Activated CD4-positive, alpha-beta T cell treated with anti-CD3 and anti-CD28 coated beads for 36 hours (primary cell): ENCODE data around the gene CACNA2D3. TPM values are rescaled to one million over a fixed set of nuclear protein-coding genes. Genes with fewer than 3 reads are reported as not detected.
A peak's percentile ranks its signal among the peaks of the same experiment; 100 is the strongest.

Experiments
- ATAC-seq: fragments of 200-7000 bp; cut with Tn5 transposase; one replicate; pipeline ENCODE4 v1.10.0; 2021; ENCODE audit warnings: mild to moderate bottlenecking, moderate library complexity
- CTCF ChIA-PET: fragments of 350-600 bp; sonication (Branson Sonifier 250); formaldehyde crosslinking; loops from one replicate; lab custom pipeline; 2021; ENCODE audit warnings: antibody characterized with exemption; lab: Charles Lee
- POLR2A ChIA-PET: fragments of 350-600 bp; sonication (Branson Sonifier 250); formaldehyde crosslinking; loops from one replicate; lab custom pipeline; 2021; ENCODE audit warnings: antibody characterized with exemption, inconsistent platforms; lab: Charles Lee
- DNase-seq: peaks from one replicate; pipeline ENCODE4 v3.0.0-alpha.2; 2020
- H3K27ac Mint-ChIP-seq: one replicate; pipeline ENCODE4 v1.8.0; 2021; ENCODE audit warnings: mixed read lengths
- H3K27me3 Mint-ChIP-seq: one replicate; pipeline ENCODE4 v1.8.0; 2021; ENCODE audit warnings: mixed read lengths
- H3K36me3 Mint-ChIP-seq: one replicate; pipeline ENCODE4 v1.8.0; 2021; ENCODE audit warnings: low read depth, mixed read lengths
- H3K4me1 Mint-ChIP-seq: one replicate; pipeline ENCODE4 v1.8.0; 2021; ENCODE audit warnings: mixed read lengths
- H3K4me3 Mint-ChIP-seq: one replicate; pipeline ENCODE4 v1.8.0; 2021; ENCODE audit warnings: mild to moderate bottlenecking, moderate library complexity, mixed read lengths
- H3K9me3 Mint-ChIP-seq: one replicate; pipeline ENCODE4 v1.8.0; 2021; ENCODE audit warnings: low read depth, mixed read lengths
- intact Hi-C, 2 experiments: fragments of 100-400 bp; cut with DNase I in 1 of 2; cut with micrococcal nuclease in 1 of 2; formaldehyde crosslinking; loops; one replicate each; pipeline versions ENCODE4 v1.14.2 to v1.15.1; 2022 to 2024; cut with DNase I, micrococcal nuclease
- total RNA-seq, 2 experiments: library from RNA; stranded (reverse); gene quantifications; one replicate each; pipeline ENCODE4 v1.2.3, GENCODE V29; 2021

CACNA2D3 gene
- total RNA-seq, 2 experiments from 2014 or later, result not detected

DNA sequence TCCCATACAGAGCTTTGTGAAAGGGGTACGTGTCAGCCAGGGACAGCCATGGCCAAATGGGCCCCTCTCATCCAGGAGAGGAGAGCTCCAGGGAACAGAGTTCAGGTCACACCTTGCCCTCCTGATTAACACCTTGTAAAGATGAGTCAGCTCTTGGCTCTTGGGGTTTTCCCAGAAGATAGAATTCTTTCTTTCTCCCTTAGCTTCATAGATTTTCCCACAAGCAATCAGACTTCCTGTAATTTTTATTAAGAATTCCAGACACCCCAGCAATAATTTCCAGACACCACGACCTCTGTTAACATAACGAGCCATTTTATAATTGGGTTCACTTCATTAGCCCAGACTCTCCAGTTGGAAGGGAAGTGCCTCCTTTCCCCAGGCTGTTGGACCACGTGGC, 719.1 kb downstream of the CACNA2D3 start:
- POLR2A ChIA-PET, result no interaction called here
- CTCF ChIA-PET, result no interaction called here
- Mint-ChIP-seq H3K27ac (no peak overlapping the region), H3K4me1 (no peaks in the 10 kb centered on the region), H3K27me3 (peaks cover 6% of the 10 kb centered on the region), H3K9me3 (no peaks in the 10 kb centered on the region), H3K4me3 (no peak overlapping the region), H3K36me3 (no peaks in the 10 kb centered on the region)
- ATAC-seq, result no peak
- intact Hi-C loops, result no loop called here
- DNase-seq, result no peak

DNA sequence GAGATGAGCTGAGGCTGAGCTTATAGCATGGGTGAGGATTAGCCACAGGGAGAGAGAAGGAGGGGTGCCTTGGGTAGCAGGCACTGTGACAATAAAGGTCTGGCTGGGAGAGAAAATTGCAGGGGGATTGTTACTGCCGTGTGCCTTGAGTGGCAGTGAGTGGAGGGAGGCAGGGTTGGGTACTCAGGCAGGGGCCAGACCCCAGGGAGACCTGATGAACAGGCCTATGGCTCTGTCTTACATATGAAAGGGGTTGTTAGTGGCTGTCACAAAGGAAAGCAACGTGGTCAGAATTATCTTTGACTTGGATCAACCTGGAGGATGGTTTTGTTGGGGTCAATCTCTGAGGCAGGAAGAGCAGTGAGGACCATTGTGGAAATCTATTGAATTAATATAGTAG, 721.0 kb downstream of the CACNA2D3 start:
- Mint-ChIP-seq H3K9me3 (no peaks in the 10 kb centered on the region), H3K27ac (no peak overlapping the region), H3K4me1 (no peaks in the 10 kb centered on the region), H3K4me3 (no peak overlapping the region), H3K36me3 (no peaks in the 10 kb centered on the region), H3K27me3 (peaks cover 6% of the 10 kb centered on the region)
- no peak for ATAC-seq
- DNase-seq, result no peak
- intact Hi-C loops, result no loop called here
- POLR2A ChIA-PET, result no interaction called here
- CTCF ChIA-PET, result no interaction called here

DNA sequence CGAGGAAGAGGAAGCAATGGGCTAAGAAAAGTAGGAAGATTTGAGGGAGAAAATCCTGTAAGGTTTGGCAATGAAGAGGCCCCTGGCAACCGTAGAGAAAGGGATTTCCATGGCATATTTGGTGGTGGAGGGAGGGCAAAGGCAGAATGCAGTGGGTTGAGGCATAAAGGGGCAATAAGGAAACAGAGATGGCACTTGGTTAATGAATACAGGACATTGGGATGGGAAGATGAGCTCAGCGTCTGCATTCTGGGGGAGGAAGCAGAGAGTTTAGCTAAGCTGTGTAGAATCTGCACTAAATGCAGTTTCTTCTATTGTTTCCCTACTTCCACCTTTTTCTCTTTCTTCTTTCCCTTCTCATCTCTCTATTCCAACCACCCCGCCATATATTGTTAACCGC, 721.9 kb downstream of the CACNA2D3 start:
- Mint-ChIP-seq H3K27ac (no peak overlapping the region), H3K36me3 (no peaks in the 10 kb centered on the region), H3K9me3 (no peaks in the 10 kb centered on the region), H3K4me1 (no peaks in the 10 kb centered on the region), H3K27me3 (peaks cover 6% of the 10 kb centered on the region), H3K4me3 (no peak overlapping the region)
- ChIA-PET POLR2A (no interaction called here), CTCF (no interaction called here)
- no peak for ATAC-seq
- intact Hi-C loops, result no loop called here
- DNase-seq, result no peak

DNA sequence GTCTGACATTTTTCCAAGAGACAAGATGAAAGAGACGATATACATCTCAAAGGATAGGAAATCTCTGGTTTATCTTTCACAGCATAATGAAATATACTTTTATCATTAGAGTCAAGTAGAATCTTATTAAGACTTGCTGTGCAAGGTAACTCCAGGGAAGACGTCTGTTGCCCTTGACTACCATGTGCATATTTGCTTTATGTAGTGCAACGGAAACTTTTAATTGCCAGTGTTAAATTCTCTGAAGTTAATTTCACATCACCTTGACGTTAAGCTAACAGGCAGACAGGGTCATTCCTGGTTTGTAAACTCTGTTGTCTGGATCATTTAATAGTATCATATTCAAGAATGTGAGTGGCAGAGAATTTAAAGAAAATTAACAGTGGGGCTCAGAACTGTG, 722.7 kb downstream of the CACNA2D3 start:
- H3K4me1 Mint-ChIP-seq, result no peaks in the 10 kb centered on the region
- CTCF ChIA-PET, result no interaction called here
- no peak overlapping the region for H3K4me3 Mint-ChIP-seq
- POLR2A ChIA-PET, result no interaction called here
- no peak overlapping the region for H3K27ac Mint-ChIP-seq
- no peak for DNase-seq
- H3K36me3 Mint-ChIP-seq, result no peaks in the 10 kb centered on the region
- H3K9me3 Mint-ChIP-seq, result no peaks in the 10 kb centered on the region
- ATAC-seq, result no peak
- intact Hi-C loops, result no loop called here
- peaks cover 6% of the 10 kb centered on the region for H3K27me3 Mint-ChIP-seq

DNA sequence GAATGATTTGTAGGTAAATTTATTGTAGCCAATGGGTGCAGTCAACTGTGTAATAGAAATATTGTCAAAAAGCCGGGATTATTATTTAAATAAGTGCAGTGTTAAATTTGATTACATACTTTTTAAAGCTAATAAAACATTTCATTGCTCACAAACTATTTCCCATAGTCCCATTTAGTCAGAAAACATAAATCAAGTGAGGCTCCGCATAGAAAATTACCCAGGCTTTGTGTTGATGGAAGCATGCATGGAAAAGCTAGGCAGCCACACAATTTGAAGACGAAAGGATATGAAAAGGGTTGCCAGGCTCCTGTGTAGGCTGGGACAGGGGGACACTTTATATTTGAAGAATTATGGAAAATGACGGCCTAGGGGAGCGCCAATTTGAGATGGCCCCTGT, 723.2 kb downstream of the CACNA2D3 start:
- ChIA-PET POLR2A (no interaction called here), CTCF (no interaction called here)
- H3K4me1 Mint-ChIP-seq, result no peaks in the 10 kb centered on the region
- no peak overlapping the region for H3K4me3 Mint-ChIP-seq
- no peaks in the 10 kb centered on the region for H3K9me3 Mint-ChIP-seq
- H3K27ac Mint-ChIP-seq, result no peak overlapping the region
- intact Hi-C loops, result no loop called here
- no peaks in the 10 kb centered on the region for H3K36me3 Mint-ChIP-seq
- H3K27me3 Mint-ChIP-seq, result peaks cover 6% of the 10 kb centered on the region
- ATAC-seq (no peak), DNase-seq (no peak)

DNA sequence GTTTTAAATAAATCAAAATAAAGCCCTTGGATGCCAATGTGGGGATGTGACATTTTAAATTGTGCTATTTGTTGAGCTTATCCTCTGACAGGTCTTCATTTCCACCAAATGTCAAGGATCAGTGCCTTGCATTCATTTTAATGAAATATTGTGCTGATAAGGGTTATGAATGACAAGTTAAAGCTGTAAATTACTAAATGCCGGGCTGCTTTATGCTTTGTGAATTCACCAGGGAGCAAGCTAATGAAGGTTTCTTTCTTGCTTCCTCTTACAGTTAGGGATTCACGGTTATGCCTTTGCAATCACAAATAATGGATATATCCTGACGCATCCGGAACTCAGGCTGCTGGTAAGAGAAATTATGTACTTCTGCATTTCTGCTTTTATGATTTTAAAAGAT, 723.8 kb downstream of the CACNA2D3 start:
- H3K4me1 Mint-ChIP-seq, result no peaks in the 10 kb centered on the region
- ChIA-PET POLR2A (interaction anchor here (0.7 kb wide), 1 partner anchor 332 kb away, joined by 8 read pairs; no protein-coding TSS in a partner anchor), CTCF (interaction anchor here (0.6 to 0.7 kb wide), 2 partner anchors 82 to 94 kb away, joined by 3 read pairs; no protein-coding TSS in a partner anchor)

DNA sequence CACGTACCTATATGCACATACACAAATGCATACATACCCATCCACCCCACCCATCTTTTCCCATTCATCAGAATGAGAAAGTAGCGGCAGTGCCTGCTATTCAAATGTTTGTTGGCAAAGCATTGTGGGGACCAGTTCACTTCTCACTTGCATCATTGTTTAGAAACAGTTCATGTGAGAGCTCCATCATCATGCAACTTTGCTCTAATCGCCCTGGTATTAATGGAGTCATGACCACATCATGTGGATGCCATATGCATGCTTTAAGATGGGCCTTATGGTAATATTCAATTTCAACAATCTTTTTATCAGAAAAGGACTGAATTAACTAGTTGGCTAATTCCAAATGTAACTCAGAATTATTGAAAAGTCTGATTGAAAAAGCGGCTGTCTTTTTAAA, 725.0 kb downstream of the CACNA2D3 start:
- DNase-seq, result no peak
- no peak overlapping the region for H3K27ac Mint-ChIP-seq
- no peaks in the 10 kb centered on the region for H3K36me3 Mint-ChIP-seq
- POLR2A ChIA-PET, result no interaction called here
- H3K4me3 Mint-ChIP-seq, result no peak overlapping the region
- intact Hi-C loops, result no loop called here
- ATAC-seq, result no peak
- peaks cover 6% of the 10 kb centered on the region for H3K27me3 Mint-ChIP-seq
- CTCF ChIA-PET, result no interaction called here
- H3K9me3 Mint-ChIP-seq, result no peaks in the 10 kb centered on the region
- no peaks in the 10 kb centered on the region for H3K4me1 Mint-ChIP-seq

More for the DNA sequence above, 723.8 kb downstream of the CACNA2D3 start:
- peaks cover 6% of the 10 kb centered on the region for H3K27me3 Mint-ChIP-seq
- no peak for ATAC-seq
- no peak for DNase-seq
- no peak overlapping the region for H3K4me3 Mint-ChIP-seq
- H3K36me3 Mint-ChIP-seq, result no peaks in the 10 kb centered on the region
- no peak overlapping the region for H3K27ac Mint-ChIP-seq
- intact Hi-C loops, result no loop called here
- H3K9me3 Mint-ChIP-seq, result no peaks in the 10 kb centered on the region

DNA sequence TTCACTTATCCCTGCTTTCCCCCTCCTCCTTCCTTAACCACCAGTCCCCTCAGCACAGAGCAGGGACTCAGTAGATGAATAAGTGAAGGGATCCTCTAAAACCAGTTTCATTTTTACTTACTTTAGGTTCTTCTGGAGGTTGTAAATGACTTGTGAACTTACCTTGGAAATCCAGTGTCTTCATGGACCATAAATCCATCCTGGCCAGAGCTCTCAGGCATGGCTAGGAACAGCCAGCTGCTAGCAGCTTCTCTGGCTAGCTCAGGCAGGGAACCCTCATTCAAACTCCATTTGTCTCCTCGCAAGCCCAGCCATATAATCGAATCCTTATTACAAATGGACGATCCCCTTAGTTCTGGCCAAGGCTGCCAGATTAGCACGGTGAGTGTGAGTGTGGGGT, 727.0 kb downstream of the CACNA2D3 start:
- H3K36me3 Mint-ChIP-seq, result no peaks in the 10 kb centered on the region
- peaks cover 1% of the 10 kb centered on the region for H3K27me3 Mint-ChIP-seq
- ATAC-seq (no peak), DNase-seq (no peak)
- no peaks in the 10 kb centered on the region for H3K4me1 Mint-ChIP-seq
- intact Hi-C loops, result no loop called here
- ChIA-PET POLR2A (no interaction called here), CTCF (interaction anchor here (0.6 kb wide), 1 partner anchor 519 kb away, joined by 3 read pairs; no protein-coding TSS in a partner anchor)
- no peak overlapping the region for H3K27ac Mint-ChIP-seq
- no peaks in the 10 kb centered on the region for H3K9me3 Mint-ChIP-seq
- H3K4me3 Mint-ChIP-seq, result no peak overlapping the region

DNA sequence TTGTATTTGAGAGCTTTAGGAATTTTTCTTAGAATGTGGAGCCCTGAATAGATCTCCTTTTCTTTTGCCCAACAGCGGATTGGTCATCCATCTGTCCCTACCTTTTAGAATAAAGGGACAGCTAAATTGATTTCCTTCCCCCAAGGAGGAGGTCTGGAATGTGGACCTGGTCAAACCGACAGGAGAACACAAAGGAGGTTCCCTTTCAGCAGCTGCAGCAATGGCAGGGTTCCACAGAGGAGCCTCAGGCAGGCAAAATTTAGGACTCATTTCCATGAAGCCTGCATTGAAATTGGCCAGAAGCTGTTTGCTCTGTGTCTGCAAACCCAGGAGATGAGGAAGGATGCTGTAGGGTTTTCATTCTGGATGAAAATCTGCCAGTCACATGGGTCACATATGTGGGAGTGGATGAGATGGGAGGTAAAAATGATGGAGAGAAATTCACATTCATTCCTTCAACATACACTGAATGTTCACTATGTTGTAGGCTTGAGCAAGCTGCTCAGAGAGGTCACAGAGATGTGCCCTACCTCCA, 728.2 kb downstream of the CACNA2D3 start:
- CTCF ChIA-PET, result no interaction called here
- intact Hi-C loops, result loop anchor here in 1 of 2 experiments (5.0 kb wide), 1 partner anchor 332 kb away; no protein-coding TSS in a partner anchor
- DNase-seq (no peak), ATAC-seq (no peak)
- no peak overlapping the region for H3K4me3 Mint-ChIP-seq
- no peak overlapping the region for H3K27ac Mint-ChIP-seq
- no peaks in the 10 kb centered on the region for H3K36me3 Mint-ChIP-seq
- POLR2A ChIA-PET, result no interaction called here
- H3K27me3 Mint-ChIP-seq, result peaks cover 1% of the 10 kb centered on the region
- no peaks in the 10 kb centered on the region for H3K4me1 Mint-ChIP-seq
- no peaks in the 10 kb centered on the region for H3K9me3 Mint-ChIP-seq

DNA sequence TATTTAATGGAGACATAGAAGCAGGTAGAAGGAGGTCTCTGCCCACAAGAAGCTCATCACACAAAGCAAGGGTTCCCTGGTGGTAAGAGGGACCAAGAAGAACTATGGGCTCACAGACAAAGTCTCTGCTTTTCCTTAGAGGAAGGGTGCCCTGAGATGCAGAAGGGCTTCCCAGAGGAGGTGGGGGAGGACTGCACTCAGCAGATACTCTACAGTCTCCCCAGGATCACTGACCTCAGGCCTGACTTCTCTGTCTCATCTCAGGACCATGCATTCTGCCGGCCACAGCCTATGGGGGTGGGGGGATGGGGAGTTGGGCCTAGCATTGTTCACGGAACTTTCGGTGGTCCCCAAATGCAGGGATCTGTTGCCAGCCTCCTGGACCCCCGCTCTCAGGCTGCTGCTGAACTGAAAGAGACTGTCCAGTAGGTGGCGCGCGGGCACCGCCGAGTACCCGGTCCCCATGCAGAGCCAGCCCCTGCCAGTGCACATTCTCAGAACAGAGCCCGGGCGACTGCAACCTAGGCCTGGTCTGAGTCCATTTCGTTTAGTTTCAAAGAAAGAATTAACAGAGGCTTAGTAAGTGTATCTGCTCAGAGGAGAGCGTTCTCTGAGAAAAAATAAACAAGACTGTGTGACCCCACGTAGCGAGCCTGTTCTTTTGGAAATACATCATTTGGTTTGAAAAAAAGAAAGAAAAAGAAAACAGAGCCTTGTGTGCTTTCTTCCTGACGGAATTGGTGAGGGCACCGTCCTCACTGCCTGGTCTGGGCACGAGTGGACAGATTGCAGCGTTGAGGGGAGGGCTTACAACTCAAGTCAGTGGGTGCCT, 731.4 kb downstream of the CACNA2D3 start:
- ATAC-seq, result peak; percentile 55
- no peaks in the 10 kb centered on the region for H3K9me3 Mint-ChIP-seq
- no peaks in the 10 kb centered on the region for H3K36me3 Mint-ChIP-seq
- peak; percentile 76 for DNase-seq
- ChIA-PET CTCF (interaction anchor here (1.3 kb wide), 1 partner anchor 13 kb away, joined by 3 read pairs; no protein-coding TSS in a partner anchor), POLR2A (no interaction called here)
- H3K4me3 Mint-ChIP-seq, result no peak overlapping the region
- intact Hi-C loops, result loop anchor here (1.0 to 5.0 kb wide), 4 partner anchors 327 to 1398 kb away; no protein-coding TSS in a partner anchor
- peaks cover 1% of the 10 kb centered on the region for H3K27me3 Mint-ChIP-seq
- H3K27ac Mint-ChIP-seq, result no peak overlapping the region
- no peaks in the 10 kb centered on the region for H3K4me1 Mint-ChIP-seq

DNA sequence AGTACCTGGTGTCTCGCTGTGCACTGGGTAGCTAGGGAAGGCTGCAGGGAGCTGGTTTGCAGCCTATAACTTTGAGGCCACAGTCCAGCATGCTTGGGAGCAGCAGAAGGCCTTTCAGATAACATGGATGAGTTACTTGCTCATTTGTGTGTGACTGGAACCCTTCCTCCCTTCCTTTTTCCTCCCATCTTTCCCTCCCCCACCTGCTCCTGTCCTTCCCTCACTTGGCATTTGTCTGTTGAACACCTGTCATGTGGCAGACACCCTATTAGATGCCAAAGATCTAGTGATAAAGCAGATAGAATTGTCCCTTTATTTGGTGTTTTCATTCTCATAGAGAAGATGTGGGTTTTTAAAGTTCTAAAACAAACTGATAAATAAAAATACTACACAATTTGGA, 733.9 kb downstream of the CACNA2D3 start:
- CTCF ChIA-PET, result no interaction called here
- intact Hi-C loops, result no loop called here
- H3K4me3 Mint-ChIP-seq, result no peak overlapping the region
- no peaks in the 10 kb centered on the region for H3K4me1 Mint-ChIP-seq
- DNase-seq (no peak), ATAC-seq (no peak)
- peaks cover 1% of the 10 kb centered on the region for H3K27me3 Mint-ChIP-seq
- H3K9me3 Mint-ChIP-seq, result no peaks in the 10 kb centered on the region
- no peak overlapping the region for H3K27ac Mint-ChIP-seq
- POLR2A ChIA-PET, result no interaction called here
- no peaks in the 10 kb centered on the region for H3K36me3 Mint-ChIP-seq

DNA sequence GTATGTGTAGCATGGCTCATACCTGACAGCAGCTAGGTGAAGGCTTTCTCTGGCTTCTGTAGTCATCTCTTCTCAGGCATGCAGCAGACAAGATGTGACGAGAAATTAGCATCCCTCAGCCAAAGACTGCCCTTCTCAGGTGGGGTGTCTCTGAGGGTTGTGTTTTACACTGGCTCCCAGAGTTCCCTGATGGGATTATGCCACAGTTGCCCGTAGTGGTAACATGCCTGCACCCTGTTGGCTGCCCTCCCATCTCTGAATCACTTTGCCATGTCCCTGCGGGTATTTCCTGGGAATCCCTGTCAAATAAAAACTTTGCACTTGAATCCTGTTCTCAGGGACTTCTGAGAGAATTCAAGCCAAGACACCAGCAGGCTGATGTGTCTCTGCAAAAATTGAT, 735.0 kb downstream of the CACNA2D3 start:
- CTCF ChIA-PET, result no interaction called here
- H3K4me3 Mint-ChIP-seq, result no peak overlapping the region
- intact Hi-C loops, result no loop called here

More for the DNA sequence above, 735.0 kb downstream of the CACNA2D3 start:
- Mint-ChIP-seq H3K36me3 (no peaks in the 10 kb centered on the region), H3K27ac (no peak overlapping the region), H3K4me1 (no peaks in the 10 kb centered on the region), H3K9me3 (no peaks in the 10 kb centered on the region), H3K27me3 (peaks cover 1% of the 10 kb centered on the region)
- POLR2A ChIA-PET, result no interaction called here
- no peak for ATAC-seq
- no peak for DNase-seq
